GF-D8 (cell line): ENCODE measurements around the gene MMP17.

Source experiments
- DNase-seq: peaks from one replicate; lab custom pipeline; 2025; lab: John Stamatoyannopoulos, UW

Gene MMP17

DNA sequence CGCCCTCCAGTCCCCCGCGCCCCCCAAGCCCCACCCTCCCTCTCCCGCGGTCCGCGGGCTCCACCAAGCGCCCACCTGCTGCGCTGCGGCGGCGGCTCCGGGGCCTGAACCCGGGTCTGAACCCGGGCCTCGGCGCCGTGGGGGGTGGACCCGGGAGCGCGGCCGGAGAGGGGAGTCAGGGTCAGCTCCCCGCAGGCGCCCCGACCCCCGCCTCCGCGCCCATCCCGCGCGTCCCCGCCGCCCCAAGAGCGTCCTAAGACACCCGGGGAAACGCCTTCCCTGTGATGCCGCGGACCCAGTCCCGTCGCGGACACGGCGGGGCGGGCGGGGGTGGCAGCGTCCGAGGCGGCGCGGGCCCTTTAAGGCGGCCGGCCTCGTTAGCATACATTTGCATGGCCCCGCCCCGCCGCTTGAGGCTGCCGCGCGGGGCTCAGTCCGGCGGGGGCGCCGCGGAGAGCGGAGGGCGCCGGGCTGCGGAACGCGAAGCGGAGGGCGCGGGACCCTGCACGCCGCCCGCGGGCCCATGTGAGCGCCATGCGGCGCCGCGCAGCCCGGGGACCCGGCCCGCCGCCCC lies at the start of gene MMP17:
Gene MMP17 (plus strand): TSS at position 433 of the 574 bp plus-strand sequence. CDS start 102 bp downstream, at position 535.
- no peak for DNase-seq

DNA sequence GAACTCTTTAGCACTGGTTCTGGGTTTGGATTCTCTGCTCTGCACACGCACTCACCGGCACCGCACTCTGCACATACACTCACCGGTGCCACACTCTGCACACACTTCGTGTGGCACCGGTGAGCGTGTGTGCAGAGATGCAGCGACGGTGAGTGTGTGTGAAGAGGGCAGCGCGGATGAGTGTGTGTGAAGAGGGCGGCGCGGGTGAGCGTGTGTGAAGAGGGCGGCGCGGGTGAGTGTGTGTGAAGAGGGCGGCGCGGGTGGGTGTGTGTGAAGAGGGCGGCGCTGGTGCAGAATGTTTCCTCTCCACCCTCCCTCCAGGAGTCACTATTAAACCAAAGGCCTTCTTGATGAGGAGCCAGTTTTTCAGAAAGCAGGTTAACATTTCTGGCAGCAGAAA lies 49.2 kb upstream of the MMP17 start:
- no peak for DNase-seq

DNA sequence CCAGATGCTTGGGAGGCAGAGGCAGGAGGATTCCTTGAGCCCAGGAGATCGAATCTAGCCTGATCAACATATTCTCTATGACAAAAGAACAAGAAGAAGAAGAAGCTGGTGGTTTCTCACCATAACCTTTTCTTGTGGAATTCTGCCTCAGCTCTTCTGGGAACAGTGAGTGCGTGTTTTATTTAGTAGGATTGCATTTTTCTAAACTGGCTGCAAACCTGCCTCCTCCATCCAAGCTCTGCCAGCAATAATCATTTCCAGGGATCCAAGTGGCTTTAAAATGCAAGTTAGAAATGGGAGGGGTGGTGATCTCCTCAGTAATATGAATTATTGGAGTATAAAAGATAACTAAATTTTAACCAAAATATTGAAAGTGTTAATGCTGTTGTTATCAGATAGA lies 46.1 kb upstream of the MMP17 start:
- DNase-seq, result no peak

DNA sequence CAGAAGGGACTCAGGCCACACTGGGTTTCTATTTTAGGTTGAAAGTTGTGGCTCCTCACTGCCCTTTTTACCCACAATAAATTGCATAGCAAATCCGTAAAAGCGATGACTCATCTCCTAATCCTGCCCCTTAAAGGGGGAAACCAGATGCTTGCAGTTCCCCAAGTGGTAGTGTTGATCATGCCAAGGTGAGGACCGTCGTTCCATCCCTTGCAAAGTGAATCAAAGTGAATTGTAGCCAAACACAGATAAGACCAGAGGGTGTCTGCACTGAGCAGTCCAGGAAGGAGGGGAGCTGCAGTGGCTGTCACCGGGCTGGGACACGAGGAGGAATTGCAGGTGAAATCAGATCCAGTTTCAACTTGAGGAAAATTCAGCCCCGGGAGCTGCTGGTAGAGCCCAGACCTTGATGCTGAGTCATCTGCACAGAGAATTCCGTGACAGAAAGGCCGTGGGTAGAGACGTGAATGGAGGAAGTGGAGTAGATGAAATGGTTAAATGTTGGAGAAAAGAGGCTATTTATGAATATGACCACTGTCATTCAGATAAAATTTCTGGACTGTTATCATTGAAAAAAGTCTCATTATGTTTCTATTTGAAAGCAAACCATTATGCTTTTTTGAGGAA lies 44.2 kb upstream of the MMP17 start:
- no peak for DNase-seq

DNA sequence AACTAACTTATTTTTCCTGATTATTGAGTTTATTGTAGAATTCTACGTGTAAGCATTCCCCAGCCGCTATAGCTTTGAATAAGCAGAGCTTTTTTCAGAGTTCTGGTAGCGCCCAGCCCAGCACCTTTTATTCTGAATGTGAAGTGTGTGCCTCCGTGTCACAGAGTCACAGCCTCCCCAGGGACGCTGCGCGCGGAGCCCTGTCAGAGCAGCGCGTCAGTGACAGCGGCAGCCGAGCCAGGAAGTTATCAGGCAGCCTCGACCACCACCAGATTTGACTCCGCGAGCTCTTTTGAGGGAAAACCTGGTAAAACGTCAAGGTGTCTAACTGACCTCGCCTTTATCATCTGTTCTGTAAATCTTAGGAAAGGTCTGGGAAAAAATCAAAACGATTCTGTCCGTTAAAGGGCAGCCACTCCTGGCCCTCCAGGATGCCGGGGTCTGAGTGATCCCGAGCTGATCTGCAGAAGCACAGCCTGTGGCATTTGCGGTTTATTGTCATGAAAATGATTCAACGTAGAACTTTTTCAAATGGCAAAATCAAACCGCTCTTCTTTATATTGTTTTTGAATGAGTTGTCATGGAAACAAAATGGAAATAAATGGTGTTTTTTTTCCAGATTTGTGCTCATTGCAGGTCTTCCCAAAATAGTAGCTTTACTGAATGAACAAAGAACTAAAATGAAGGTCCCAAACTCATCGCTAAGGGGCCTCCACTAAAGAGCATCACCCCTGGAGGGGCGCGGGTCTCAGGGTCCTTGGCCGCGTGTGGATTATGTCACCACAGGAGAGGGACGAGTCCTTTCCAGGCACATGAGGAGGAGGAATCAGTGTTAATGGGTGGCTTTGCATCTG lies 43.1 kb upstream of the MMP17 start:
- DNase-seq, result no peak

DNA sequence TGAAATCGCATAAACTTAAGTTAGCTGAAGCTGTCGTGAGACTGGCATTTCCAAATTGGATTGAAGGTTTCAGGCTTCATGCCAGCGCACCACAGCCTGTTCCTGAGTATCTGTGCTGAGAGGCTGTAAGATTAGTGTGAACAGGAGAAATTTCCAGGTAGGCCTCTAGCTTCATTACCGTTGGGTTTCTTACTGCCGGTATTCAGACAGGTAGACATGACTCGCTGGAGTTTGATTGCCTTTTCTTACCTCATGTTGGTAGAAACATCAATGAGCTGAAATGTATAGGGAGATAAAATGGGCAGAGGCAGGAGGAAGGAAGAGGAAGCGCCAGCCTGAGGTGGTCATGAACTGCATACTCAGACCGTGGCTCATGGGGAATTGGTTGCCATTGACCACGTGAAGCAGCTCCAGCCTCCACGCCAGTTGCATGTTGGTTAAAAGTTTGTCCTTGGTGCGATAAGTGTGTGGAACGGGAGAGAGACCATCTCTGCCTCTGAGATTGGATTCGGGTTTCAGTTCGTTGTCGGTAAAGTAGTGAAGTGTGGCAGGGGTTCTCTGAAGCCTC lies 42.3 kb upstream of the MMP17 start:
- no peak for DNase-seq

DNA sequence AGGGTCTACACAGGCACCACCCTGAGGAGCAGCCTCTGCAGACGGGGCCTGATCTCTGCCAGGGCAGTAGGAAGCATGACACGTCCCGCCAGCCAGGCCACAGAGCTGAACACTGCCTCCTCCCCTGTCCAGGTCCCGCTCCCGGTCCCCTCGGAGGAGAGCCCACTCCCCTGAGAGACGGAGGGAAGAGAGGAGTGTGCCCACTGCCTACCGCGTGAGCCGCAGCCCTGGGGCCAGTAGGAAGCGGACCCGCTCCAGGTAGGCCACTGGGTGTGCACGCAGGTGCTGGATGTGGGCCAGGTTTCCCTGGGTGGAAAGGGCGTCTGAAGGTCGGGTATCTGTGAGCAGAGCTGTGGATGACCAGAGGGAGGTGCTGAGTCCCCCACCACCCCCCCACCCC lies 41.9 kb upstream of the MMP17 start:
- no peak for DNase-seq

DNA sequence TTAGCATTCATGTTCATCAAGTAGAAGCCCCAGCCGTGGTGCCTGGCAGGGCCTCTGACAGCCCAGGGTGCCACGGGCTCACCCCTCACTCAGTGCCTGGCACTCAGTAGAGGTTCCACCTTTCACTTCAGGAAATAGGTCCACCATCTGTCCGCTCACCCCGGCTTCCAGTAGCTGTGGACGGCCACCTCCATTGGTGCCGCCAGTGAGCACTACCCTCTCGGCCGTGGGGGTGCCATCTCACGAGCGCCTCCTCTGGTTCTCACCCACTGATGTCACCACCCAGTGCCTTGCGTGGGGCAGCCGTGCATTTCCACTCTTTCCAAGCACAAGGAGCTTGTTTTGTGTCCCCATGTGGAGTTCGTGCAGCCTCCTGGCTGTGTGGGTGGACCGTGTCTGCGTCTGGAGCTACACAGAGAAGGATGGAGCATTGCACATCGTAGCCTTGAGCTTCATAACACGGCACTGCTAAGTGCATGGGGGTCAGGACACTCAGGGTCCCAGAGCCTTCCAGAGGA lies 41.0 kb upstream of the MMP17 start:
- DNase-seq, result no peak

DNA sequence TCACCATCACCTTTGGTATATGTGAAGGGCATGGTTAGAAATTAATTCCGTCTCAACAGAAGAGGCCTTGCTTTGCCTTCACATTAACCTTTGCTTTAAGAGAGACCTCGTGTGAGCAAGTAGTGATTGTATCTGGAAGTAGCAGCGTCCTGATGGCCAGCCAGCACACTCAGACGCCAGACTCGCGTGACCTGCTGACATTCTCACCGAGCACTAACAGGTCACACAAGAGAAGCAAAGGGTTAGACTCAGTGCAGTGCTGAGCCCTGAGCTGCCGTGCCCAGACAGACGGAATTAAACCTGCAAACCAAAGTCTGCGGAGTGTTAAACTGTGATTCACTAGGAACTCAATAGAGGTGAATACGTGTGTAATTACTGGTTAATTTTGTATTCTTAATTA lies 40.1 kb upstream of the MMP17 start:
- no peak for DNase-seq

DNA sequence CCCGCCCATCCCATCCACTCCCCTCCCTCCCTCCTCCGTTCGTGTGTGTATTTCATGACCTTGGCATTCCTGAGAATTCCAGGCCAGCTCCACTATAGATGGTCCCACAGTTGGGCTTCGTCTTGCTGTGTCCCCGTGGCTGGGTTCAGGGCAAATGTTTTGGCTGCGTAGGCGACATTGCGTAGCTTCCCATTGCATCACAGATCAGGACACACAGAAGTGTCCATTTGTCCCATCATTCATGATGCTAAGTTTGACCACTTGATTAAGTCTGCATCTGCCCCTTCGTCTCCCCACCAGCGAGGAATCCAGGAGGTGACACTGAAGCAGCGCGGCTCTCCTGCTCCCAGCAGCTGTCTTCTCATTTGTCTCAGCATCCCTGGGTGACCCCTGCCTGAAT lies 38.6 kb upstream of the MMP17 start:
- no peak for DNase-seq

DNA sequence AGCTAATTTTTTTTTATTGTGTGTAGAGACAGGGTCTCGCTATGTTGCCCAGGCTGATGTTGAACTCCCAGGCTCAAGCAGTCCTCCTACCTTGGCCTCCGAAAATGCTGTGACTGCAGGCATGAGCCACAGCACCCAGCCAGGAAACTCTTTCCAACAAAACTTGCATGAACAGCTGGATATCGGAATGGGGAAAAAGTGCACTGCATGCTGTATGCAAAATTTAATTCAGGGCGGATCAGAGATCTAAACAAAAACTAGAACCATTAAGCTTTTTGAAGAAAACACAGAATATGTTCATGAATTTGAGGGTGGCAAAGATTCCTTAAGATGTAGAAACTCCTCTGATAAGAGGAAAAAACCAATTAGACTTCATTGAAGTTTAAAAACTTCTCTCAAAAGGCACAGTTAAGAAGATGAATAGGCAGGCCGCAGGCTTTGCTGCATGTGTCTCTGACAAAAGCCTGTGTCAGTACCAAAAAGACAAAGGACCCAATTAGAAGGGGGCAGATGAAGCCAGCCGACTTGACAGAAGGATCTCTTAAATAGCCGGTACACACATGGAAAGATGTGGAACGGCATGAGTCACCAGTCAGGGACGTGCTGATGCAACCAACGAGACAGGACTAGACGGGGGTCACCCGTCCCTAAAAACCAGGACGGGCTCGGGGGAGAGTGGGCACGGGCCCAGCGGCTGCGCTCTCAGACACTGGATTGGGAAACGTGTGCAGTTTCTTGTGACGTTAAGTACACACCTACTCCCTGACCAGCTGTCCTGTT lies 34.8 kb upstream of the MMP17 start:
- no peak for DNase-seq

DNA sequence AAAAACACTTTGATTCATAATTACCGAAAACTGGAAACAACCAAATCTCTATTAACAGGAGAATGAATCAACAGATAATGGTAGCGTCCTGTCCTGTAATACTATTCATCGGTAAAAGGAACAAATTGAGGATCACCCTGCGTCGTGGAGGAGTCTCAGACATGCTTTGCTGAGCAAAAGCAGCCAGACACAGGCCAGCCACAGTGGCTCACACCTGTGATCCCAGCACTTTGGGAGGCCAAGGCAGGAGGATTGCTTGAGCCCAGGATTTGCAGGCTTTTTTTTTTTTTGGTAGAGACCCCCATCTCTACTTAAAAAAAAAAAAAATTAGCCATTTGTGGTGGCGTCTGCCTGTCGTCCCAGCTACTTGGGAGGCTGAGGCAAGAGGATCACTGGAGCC lies 34.1 kb upstream of the MMP17 start:
- no peak for DNase-seq

DNA sequence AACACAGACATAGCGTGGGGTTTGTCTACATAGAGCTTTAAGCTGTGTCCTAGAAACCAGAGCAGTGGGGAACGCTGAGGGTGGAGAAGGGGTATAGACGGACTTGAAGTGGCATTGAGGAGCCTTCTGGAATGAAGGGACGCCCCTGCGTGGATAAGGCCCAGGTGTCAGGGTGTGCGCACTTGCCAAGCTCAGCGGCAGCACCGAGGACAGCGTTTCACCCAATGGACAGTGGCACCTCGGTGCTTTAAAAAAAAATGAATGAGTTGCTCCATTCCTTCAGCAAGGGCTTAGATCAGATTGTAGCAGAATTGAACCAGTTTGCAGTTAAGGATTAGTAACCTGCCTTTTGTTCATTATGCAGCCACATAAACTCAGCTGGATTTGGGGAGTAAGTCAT lies 33.6 kb upstream of the MMP17 start:
- DNase-seq, result no peak

DNA sequence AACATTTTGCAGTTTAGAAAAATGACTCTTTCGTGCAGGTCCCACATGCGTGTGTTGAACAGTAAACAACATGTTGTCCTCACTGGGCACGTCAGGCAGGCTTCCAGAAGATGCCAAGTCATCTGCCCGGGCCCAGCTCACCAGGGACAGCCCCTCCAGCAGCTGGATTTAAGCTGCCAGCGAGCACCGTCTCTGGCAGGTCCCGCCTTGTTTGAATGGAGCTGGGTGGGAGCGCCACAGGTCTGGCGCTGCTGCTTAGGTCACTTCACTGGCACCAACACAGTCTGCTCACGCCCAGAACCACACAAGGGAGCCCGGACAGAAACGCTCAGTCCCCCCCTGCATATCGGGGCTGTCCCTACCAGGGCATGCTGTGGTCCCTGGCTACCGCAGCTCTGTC lies 33.1 kb upstream of the MMP17 start:
- DNase-seq, result no peak

DNA sequence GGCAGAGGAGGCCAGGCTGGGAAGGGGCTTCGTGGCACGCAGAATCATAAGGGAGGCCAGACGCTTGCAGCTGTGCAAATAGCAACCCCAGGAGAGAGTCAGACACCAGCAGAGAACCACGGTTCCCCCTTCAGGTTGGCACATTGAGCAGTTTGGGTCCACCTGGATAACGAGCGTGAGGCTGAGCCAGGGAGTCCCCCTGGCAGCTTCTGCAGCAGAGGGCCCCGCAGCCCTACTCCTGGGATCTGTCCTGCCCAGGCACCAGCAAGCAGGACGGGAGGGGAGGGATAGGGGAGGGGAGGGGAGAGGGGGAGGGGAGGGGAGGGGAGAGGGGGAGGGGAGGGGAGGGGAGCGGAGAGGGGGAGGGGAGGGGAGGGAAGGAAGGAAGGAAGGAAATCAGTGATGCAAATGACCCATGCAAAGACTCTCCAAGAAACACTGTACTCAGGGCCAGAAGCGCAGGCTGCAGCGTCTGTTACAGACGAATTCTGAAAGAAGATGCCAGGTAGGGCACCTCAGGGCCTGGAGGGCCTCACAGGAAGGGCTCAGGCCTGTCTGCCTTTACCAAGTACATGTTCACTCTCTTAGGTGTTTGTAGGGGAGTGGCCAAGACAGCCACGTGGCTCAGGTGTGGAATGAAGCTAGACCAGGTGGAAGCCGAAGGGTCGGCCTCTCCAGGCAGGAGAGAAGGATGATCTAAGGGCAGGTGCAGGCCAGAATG lies 32.3 kb upstream of the MMP17 start:
- no peak for DNase-seq

DNA sequence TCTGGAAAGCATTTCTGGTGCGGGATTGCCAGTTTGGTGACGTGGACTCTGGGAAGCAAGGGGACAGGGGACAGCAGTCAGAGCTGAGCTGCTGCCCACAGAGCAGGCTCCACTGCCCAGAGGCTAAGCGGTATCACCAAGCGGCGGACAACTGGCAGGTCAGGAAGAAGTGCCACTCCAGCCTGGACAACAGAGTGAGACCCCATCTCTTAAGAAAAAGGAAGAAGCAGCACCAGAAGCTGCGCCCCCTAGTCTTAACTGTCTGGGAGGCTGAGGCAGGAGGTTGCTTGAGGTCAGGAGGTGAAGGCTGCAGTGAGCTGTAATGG lies 31.8 kb upstream of the MMP17 start:
- DNase-seq, result no peak

DNA sequence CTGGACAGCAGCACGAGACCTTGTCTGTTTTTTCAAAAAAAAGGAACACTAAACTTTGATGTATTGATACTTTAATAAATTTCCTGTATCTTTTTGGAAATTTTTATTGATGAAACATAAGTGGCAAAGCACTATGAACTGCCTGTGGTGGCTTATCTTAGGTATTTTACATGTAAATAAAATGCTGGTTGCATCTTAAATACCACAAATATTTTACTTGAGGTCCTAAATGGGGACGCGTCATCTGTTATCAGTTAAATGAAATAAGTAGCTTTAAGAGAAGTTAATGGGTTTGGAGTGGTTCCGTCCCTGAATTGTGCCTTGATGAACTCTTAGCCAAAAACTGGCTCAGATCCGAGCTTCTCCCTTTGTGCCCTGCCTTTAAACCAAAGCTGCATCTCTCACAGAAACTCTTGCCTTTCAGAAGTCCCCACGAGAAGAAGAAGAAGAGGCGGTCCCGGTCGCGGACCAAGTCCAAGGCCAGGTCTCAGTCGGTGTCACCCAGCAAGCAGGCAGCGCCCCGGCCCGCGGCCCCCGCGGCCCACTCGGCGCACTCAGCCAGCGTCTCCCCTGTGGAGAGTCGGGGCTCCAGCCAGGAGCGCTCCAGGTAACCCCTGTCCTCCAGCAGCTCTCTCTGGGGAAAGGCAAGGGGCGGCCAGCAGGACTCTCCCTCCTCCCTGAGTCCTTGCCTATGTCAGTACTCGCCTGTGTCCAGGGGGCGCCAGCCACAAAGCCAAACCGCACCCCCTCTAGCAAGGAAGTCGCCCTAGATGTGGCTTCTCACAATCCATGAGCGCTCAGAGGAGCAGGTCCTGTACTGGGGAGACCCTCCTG lies 31.2 kb upstream of the MMP17 start:
- DNase-seq, result no peak

DNA sequence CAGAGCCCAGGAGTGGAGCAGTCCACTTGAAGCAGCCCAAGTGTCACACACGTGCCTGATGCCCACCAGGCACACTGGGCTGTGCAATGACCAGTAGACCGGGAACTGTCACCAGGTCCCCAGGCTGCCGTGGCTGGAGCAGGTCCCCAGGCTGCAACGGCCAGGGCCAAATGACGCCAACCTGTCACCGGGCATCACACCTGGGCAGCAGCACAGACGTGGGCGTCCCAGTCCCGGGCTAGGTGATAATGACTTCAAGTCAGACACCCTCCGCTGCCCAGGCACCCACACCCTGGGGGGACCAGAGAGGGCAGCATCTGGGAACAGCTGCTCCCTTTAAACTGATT lies 30.6 kb upstream of the MMP17 start:
- DNase-seq, result no peak

DNA sequence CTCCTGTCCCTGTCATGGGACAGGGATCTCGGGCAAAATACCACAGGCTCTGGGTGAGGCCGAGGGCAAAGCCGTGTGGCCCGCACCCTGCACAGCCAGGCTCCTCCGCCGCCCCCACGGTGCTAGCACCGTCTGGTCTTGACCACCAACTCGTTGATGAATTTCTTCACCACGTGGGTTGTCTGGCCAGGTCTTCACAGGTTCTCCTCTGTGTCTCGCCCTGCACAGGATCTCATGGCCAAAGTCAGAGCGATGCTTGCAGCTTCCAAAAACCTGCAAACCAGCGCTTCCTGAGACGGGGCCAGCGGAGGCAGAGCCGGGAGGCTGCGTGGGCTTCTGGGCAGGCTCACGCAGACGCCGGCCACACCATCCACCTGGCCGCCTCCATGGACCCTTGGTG lies 29.0 kb upstream of the MMP17 start:
- no peak for DNase-seq

DNA sequence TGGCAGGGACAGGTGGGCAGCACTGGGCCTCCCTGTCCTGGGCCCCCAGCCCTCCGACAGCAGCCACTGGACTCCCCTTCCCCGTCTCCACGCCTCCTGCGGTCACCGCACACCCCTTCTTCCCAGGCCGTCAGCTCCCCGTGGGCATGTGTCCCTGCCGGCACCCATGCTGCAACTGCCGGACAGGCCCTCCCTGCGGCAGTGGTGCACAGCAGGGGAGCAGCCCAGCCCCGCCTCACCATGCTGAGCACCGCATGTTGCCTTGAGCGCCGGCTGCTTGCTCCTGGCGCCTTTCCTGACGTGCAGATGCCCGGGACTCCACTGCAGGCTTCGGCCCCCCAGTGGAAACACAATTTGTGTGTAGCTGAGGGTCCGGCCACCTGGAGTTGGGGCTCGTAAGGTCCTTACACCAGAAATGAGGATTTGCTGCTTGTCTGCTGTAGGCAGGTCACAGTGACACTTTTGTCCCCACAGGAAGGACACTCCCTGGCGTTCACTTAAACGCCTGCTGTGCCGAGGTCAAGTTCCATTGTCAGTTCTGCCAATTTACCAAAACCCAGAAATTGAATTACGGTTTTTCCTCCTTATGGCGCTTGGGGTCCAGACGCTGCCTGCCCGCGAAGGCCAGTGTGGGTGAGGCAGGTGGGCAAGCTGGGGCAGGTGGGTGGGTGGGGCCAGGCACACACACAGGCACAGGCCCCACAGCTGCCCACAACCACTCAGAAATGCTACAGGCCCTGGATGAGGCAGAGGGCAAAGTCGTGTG lies 28.2 kb upstream of the MMP17 start:
- no peak for DNase-seq
